Neural cell (in vitro differentiated cells): ENCODE data around the gene LOXHD1.

ENCODE experiments used
- CTCF ChIP-seq: fragments of 450-650 bp; IDR thresholded peaks from 2 replicates; pipeline ENCODE4 v1.5.1; 2014; ENCODE audit warnings: antibody characterized with exemption, mild to moderate bottlenecking, moderate library complexity; ENCODE audit not compliant: poor library complexity, severe bottlenecking
- EP300 ChIP-seq: fragments of 450-650 bp; conservative IDR thresholded peaks from 2 replicates; pipeline ENCODE4 v1.6.1; 2014; ENCODE audit warnings: antibody characterized with exemption, mild to moderate bottlenecking, moderate library complexity; ENCODE audit not compliant: poor library complexity, severe bottlenecking
- EZH2 ChIP-seq: fragments of 200-600, 300-800 bp; shearing (Covaris generic), sonication (generic); IDR thresholded peaks from 2 replicates; pipeline ENCODE4 v1.6.1; 2014; ENCODE audit warnings: antibody characterized with exemption, low read length, borderline replicate concordance, mild to moderate bottlenecking; ENCODE audit not compliant: insufficient read depth, poor library complexity, severe bottlenecking
- MXI1 ChIP-seq: fragments of 450-650 bp; conservative IDR thresholded peaks from 2 replicates; pipeline ENCODE4 v1.6.1; 2014; ENCODE audit warnings: antibody characterized with exemption, mild to moderate bottlenecking; ENCODE audit not compliant: poor library complexity, severe bottlenecking
- POLR2AphosphoS5 ChIP-seq: IDR thresholded peaks from 2 replicates; pipeline ENCODE4 v1.6.1; 2012
- RAD21 ChIP-seq: fragments of 450-650 bp; conservative IDR thresholded peaks from 2 replicates; pipeline ENCODE4 v1.6.1; 2014; ENCODE audit warnings: antibody characterized with exemption, mild to moderate bottlenecking, moderate library complexity
- REST ChIP-seq: IDR thresholded peaks from 2 replicates; pipeline ENCODE4 v1.6.1; 2012; ENCODE audit warnings: borderline replicate concordance
- SMC3 ChIP-seq: fragments of 450-650 bp; conservative IDR thresholded peaks from 2 replicates; pipeline ENCODE4 v1.6.1; 2014; ENCODE audit warnings: antibody characterized with exemption, mild to moderate bottlenecking, moderate library complexity; ENCODE audit not compliant: poor library complexity

GRCh38 chr18:46588971-46589660 is 67.9 kb downstream of the LOXHD1 start:
- TF ChIP-seq CTCF (no peak), EP300 (no peak), MXI1 (no peak), POLR2AphosphoS5 (no peak), EZH2 (no peak), SMC3 (no peak), RAD21 (no peak), REST (no peak)
